K562 (cell line): Measurements from ENCODE around the gene CCDC138. TPM values are rescaled to one million over a fixed set of nuclear protein-coding genes. Genes with fewer than 3 reads are reported as not detected.

Experiments used
- GABPB1 ChIP-seq: sonication (generic); formaldehyde crosslinking; IDR thresholded peaks from 2 replicates; pipeline ENCODE4 v1.8.0; 2022; ENCODE audit warnings: mild to moderate bottlenecking, missing genetic modification reagents
- MYNN ChIP-seq, 2 experiments: sonication (generic); formaldehyde crosslinking in 1 of 2; IDR thresholded peaks; 2 replicates each; pipeline versions ENCODE4 v1.5.0 to v1.6.1; 2016 to 2020; ENCODE audit warnings: antibody characterized with exemption in 1 of 2, missing genetic modification reagents in 1 of 2
- NFATC3 ChIP-seq: fragments of 450-650 bp; IDR thresholded peaks from 2 replicates; pipeline ENCODE4 v1.6.1; 2017; ENCODE audit warnings: mild to moderate bottlenecking
- NR3C1 ChIP-seq: sonication (generic); formaldehyde crosslinking; IDR thresholded peaks from 2 replicates; pipeline ENCODE4 v1.8.1; 2022; ENCODE audit warnings: missing genetic modification reagents
- polyA plus RNA-seq, 8 experiments: library from polyadenylated mRNA; depleted of rRNA in 4 of 8; stranded (reverse) in 5 of 8; unstranded in 3 of 8; fragments of >200 nt; fragmentation: Nextera tagmentation in 2 of 8; fragmentation: Illumina TruSeq in 1 of 8; extraction: Ambion mirVana in 2 of 8; extraction: Trizol in 1 of 8; gene quantifications; 2 replicates each; pipeline versions ENCODE4 v1.2.1 to v1.2.3, GENCODE V29; 2011 to 2014; ENCODE audit warnings: inconsistent platforms in 1 of 8, missing spikeins in 1 of 8
- total RNA-seq, 7 experiments: library from RNA; depleted of rRNA in 6 of 7; stranded (reverse); fragments of >200 nt in 6 of 7; fragmentation: Illumina TruSeq in 2 of 7; extraction: Trizol in 2 of 7; gene quantifications; 2 replicates each; pipeline versions ENCODE4 v1.2.1 to v1.2.3, GENCODE V29; 2011 to 2021; ENCODE audit warnings: low replicate concordance in 1 of 7
- TF ChIP-seq, protein P1 (sequence below), 2 experiments: fragments of 450-650 bp; formaldehyde crosslinking in 1 of 2; IDR thresholded peaks; 2 replicates each; pipeline versions ENCODE4 v1.4.0 to v1.6.1; 2014 to 2020; ENCODE audit warnings: mild to moderate bottlenecking in 2 of 2, borderline replicate concordance in 1 of 2, low read depth in 1 of 2
- TF ChIP-seq, protein P2 (sequence below): sonication (generic); formaldehyde crosslinking; IDR thresholded peaks from 2 replicates; pipeline ENCODE4 v1.8.0; 2022; ENCODE audit warnings: mild to moderate bottlenecking, missing genetic modification reagents, borderline replicate concordance
- TF ChIP-seq, protein P3 (sequence below), 2 experiments: fragments of 150-350 bp in 1 of 2; IDR thresholded peaks; 2 replicates each; pipeline ENCODE4 v1.6.1; 2012 to 2016; ENCODE audit warnings: low read depth in 2 of 2, low read length in 2 of 2, mild to moderate bottlenecking in 1 of 2, moderate library complexity in 1 of 2
- TF ChIP-seq, protein P4 (sequence below): fragments of 150-350 bp; conservative IDR thresholded peaks from 2 replicates; pipeline ENCODE4 v1.6.1; 2014; ENCODE audit warnings: low read length

The CCDC138 gene
- total and polyA plus RNA-seq, 9 of the 15 experiments (the other 6 are each of a cell fraction or from before 2014, with no cell fraction given), result 17.5 to 44.6 (median 26.7) TPM

- TF ChIP-seq, protein P1, sequence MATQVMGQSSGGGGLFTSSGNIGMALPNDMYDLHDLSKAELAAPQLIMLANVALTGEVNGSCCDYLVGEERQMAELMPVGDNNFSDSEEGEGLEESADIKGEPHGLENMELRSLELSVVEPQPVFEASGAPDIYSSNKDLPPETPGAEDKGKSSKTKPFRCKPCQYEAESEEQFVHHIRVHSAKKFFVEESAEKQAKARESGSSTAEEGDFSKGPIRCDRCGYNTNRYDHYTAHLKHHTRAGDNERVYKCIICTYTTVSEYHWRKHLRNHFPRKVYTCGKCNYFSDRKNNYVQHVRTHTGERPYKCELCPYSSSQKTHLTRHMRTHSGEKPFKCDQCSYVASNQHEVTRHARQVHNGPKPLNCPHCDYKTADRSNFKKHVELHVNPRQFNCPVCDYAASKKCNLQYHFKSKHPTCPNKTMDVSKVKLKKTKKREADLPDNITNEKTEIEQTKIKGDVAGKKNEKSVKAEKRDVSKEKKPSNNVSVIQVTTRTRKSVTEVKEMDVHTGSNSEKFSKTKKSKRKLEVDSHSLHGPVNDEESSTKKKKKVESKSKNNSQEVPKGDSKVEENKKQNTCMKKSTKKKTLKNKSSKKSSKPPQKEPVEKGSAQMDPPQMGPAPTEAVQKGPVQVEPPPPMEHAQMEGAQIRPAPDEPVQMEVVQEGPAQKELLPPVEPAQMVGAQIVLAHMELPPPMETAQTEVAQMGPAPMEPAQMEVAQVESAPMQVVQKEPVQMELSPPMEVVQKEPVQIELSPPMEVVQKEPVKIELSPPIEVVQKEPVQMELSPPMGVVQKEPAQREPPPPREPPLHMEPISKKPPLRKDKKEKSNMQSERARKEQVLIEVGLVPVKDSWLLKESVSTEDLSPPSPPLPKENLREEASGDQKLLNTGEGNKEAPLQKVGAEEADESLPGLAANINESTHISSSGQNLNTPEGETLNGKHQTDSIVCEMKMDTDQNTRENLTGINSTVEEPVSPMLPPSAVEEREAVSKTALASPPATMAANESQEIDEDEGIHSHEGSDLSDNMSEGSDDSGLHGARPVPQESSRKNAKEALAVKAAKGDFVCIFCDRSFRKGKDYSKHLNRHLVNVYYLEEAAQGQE (IDR thresholded peaks at IDR 0.05; ENCODE audit: borderline replicate concordance), result no peak
- TF ChIP-seq, protein P1 (CRISPR knock-in tag; IDR thresholded peaks at IDR 0.05; ENCODE audit: low read depth), result peak; percentile 43; the same call in 1 of the 2 replicates
- 0 out of 2 replicates have a peak, but pooled peaks have one; percentile 27 for TF ChIP-seq NR3C1 (CRISPR knock-in tag)
- TF ChIP-seq MYNN (IDR thresholded peaks at IDR 0.05), result 0 out of 2 replicates have a peak, but pooled peaks have one; percentile 34
- TF ChIP-seq MYNN (CRISPR knock-in tag; IDR thresholded peaks at IDR 0.05), result no peak
- TF ChIP-seq, protein P2, sequence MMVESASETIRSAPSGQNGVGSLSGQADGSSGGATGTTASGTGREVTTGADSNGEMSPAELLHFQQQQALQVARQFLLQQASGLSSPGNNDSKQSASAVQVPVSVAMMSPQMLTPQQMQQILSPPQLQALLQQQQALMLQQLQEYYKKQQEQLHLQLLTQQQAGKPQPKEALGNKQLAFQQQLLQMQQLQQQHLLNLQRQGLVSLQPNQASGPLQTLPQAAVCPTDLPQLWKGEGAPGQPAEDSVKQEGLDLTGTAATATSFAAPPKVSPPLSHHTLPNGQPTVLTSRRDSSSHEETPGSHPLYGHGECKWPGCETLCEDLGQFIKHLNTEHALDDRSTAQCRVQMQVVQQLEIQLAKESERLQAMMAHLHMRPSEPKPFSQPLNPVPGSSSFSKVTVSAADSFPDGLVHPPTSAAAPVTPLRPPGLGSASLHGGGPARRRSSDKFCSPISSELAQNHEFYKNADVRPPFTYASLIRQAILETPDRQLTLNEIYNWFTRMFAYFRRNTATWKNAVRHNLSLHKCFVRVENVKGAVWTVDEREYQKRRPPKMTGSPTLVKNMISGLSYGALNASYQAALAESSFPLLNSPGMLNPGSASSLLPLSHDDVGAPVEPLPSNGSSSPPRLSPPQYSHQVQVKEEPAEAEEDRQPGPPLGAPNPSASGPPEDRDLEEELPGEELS (CRISPR knock-in tag), result peak; percentile 59; the same call in 1 of the 2 replicates
- TF ChIP-seq GABPB1, result 0 out of 2 replicates have a peak, but pooled peaks have one; percentile 42
- TF ChIP-seq, protein P3, sequence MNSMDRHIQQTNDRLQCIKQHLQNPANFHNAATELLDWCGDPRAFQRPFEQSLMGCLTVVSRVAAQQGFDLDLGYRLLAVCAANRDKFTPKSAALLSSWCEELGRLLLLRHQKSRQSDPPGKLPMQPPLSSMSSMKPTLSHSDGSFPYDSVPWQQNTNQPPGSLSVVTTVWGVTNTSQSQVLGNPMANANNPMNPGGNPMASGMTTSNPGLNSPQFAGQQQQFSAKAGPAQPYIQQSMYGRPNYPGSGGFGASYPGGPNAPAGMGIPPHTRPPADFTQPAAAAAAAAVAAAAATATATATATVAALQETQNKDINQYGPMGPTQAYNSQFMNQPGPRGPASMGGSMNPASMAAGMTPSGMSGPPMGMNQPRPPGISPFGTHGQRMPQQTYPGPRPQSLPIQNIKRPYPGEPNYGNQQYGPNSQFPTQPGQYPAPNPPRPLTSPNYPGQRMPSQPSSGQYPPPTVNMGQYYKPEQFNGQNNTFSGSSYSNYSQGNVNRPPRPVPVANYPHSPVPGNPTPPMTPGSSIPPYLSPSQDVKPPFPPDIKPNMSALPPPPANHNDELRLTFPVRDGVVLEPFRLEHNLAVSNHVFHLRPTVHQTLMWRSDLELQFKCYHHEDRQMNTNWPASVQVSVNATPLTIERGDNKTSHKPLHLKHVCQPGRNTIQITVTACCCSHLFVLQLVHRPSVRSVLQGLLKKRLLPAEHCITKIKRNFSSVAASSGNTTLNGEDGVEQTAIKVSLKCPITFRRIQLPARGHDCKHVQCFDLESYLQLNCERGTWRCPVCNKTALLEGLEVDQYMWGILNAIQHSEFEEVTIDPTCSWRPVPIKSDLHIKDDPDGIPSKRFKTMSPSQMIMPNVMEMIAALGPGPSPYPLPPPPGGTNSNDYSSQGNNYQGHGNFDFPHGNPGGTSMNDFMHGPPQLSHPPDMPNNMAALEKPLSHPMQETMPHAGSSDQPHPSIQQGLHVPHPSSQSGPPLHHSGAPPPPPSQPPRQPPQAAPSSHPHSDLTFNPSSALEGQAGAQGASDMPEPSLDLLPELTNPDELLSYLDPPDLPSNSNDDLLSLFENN (IDR thresholded peaks at IDR 0.05; ENCODE audit: low read depth in 2 of 2, low read length in 2 of 2), result no peak
- TF ChIP-seq NFATC3, result no peak
- TF ChIP-seq, protein P4, sequence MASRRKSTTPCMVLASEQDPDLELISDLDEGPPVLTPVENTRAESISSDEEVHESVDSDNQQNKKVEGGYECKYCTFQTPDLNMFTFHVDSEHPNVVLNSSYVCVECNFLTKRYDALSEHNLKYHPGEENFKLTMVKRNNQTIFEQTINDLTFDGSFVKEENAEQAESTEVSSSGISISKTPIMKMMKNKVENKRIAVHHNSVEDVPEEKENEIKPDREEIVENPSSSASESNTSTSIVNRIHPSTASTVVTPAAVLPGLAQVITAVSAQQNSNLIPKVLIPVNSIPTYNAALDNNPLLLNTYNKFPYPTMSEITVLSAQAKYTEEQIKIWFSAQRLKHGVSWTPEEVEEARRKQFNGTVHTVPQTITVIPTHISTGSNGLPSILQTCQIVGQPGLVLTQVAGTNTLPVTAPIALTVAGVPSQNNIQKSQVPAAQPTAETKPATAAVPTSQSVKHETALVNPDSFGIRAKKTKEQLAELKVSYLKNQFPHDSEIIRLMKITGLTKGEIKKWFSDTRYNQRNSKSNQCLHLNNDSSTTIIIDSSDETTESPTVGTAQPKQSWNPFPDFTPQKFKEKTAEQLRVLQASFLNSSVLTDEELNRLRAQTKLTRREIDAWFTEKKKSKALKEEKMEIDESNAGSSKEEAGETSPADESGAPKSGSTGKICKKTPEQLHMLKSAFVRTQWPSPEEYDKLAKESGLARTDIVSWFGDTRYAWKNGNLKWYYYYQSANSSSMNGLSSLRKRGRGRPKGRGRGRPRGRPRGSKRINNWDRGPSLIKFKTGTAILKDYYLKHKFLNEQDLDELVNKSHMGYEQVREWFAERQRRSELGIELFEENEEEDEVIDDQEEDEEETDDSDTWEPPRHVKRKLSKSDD, result no peak
Measured at GRCh38 chr2:108786354-108787215, at the start of gene CCDC138 (continued).
